Body of pancreas (tissue), 4 donors: ENCODE data around the gene CBL. TPM values are rescaled to one million over a fixed set of nuclear protein-coding genes. Genes with fewer than 3 reads are reported as not detected.

ENCODE experiments used
- ATAC-seq: fragments of 150-250 bp; one replicate; pipeline ENCODE4 v1.9.1; 2016
- DNase-seq, 4 donors: peaks; one replicate each; pipeline ENCODE4 v3.0.0-alpha.2; 2019
- H3K27ac ChIP-seq, 4 donors: fragments of 200-600 bp; sonication (generic); 1 replicate in 3 of 4; 2 replicates in 1 of 4; pipeline versions ENCODE4 v1.5.1 to v1.6.1; 2016 to 2019; ENCODE audit warnings: mild to moderate bottlenecking in 1 of 4, mixed read lengths in 1 of 4, moderate library complexity in 1 of 4
- H3K27me3 ChIP-seq, 2 donors: fragments of 200-600 bp; sonication (generic); one replicate each; pipeline ENCODE4 v1.6.0; 2016; ENCODE audit warnings: mild to moderate bottlenecking in 1 of 2
- H3K36me3 ChIP-seq, 2 donors: fragments of 200-600 bp; sonication (generic); replicated peaks in 1 of 2; 2 replicates each; pipeline ENCODE4 v1.5.1; 2016; ENCODE audit warnings: low read depth in 2 of 2; ENCODE audit not compliant: insufficient read depth in 1 of 2
- H3K4me1 ChIP-seq: fragments of 200-600 bp; sonication (generic); one replicate; pipeline ENCODE4 v1.6.0; 2016
- H3K4me3 ChIP-seq, 2 donors: fragments of 200-600 bp; sonication (generic); 1 replicate in 1 of 2; 2 replicates in 1 of 2; pipeline ENCODE4 v1.5.1; 2016 to 2019
- H3K9me3 ChIP-seq, 3 donors: fragments of 200-600 bp; sonication (generic); 1 replicate in 2 of 3; 2 replicates in 1 of 3; pipeline ENCODE4 v1.5.1; 2016
- POLR2A ChIP-seq, 3 donors: fragments of 450-650 bp; IDR thresholded peaks; one replicate each; pipeline ENCODE4 v1.6.1; 2016; ENCODE audit warnings: antibody characterized with exemption in 3 of 3, mild to moderate bottlenecking in 2 of 3
- WGBS, 2 donors: methylation state at CpG; one replicate each; pipeline ENCODE4 v1.1.5; 2017; 5-methylcytosine and 5-hydroxymethylcytosine counted together
- intact Hi-C: fragments of 100-400 bp; cut with DNase I; formaldehyde crosslinking; loops from one replicate; pipeline ENCODE4 v1.15.1; 2023
- total RNA-seq, 2 donors: library from RNA; depleted of rRNA; stranded (reverse); fragments of >200 nt; gene quantifications; one replicate each; pipeline ENCODE4 v1.1.0, GENCODE V29; 2016
- TF ChIP-seq, protein P1 (sequence below), 7 experiments: fragments of 450-650 bp in 4 of 7; fragments of 200-600 bp in 3 of 7; sonication (generic) in 3 of 7; IDR thresholded peaks; one replicate each; pipeline ENCODE4 v1.5.1; 2016 to 2019; ENCODE audit warnings: antibody characterized with exemption in 7 of 7

The CBL gene
- total RNA-seq, 2 donors from 2014 or later, result 3.0 to 6.5 TPM

DNA sequence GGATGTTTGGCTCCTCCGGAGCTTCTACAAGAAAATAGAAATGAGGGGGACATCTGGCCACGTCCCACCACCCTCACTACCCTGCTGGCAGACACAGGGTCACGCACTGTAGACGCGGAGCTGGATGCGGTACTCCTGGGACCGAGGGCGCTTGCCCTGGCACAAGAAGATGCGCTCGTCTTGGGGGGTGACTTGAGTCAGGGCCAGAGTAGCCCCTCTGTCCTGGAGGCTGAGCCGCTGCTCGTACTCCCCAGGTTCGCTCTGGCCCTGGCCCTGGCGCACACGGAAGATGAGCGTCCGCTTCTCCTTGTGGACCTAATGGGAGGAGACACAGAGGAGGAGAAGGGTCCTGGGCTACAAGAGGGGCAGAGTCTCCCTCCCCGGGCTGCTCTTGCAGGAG lies 108.6 kb downstream of the CBL start:
- whole genome bisulfite sequencing, 2 donors, result 17 to 59% methylated on average over 1 to 18 of the region's 18 CpGs
- peak overlapping the region; percentile 74 to 80 (median 78) for H3K27ac ChIP-seq

DNA sequence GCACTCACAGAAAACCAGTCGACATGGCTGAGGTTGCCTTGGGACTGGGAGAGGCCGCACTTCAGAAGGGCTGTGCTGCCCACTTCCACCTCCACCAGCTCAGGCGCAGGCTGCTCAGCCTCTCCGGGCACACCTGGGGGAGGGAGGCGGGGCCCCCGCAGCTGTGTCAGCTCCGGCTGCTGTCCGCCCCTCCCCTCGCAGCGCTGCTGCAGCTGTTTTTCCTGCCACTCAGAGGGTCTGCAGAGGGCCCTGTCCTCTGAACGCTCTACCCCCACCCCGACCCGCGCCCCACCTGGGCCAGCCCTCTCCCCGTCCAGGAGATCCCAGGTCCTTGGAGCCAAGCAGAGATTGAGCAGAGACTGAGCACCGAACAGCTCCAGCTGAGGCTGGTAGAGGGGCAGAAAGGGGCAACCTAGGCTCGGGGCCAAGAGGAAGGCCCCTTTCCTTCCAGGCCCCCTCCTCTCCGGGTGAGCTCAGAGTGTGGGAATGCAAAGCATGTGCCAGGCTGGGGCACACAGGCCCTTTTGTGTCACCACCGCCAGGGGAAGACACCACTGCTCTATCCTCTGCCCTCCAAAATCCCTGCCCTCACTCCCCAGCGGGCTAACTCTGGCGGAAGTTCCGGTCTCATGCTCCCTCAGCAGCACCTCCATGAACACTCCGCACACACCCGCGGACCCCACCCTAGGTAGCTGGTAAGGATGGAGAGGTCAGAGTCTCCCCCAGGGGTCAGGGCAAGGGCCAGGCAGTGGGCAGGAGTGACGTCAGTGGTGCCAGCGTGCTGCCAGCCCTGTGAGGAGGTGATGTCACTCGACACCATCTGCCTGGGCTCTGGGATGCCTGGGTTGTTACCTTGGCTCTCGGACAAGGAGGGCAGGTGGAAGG lies 109.2 kb downstream of the CBL start:
- peak; percentile 71 for ATAC-seq
- peaks cover 38% of the 10 kb centered on the region for H3K4me1 ChIP-seq
- H3K27ac ChIP-seq, result peak overlapping the region; percentile 74 to 80 (median 78)

More for the DNA sequence above, 108.6 kb downstream of the CBL start:
- Histone ChIP-seq H3K4me3 (no peak overlapping the region), H3K4me1 (peaks cover 38% of the 10 kb centered on the region), H3K9me3 (no peaks in the 10 kb centered on the region), H3K36me3 (no peaks in the 10 kb centered on the region), H3K27me3 (peaks cover 0 to 7% of the 10 kb centered on the region in 2 donors)
- DNase-seq (no peak), ATAC-seq (no peak)
- no peak for TF ChIP-seq POLR2A (IDR thresholded peaks at IDR 0.05)
- TF ChIP-seq, protein P1, sequence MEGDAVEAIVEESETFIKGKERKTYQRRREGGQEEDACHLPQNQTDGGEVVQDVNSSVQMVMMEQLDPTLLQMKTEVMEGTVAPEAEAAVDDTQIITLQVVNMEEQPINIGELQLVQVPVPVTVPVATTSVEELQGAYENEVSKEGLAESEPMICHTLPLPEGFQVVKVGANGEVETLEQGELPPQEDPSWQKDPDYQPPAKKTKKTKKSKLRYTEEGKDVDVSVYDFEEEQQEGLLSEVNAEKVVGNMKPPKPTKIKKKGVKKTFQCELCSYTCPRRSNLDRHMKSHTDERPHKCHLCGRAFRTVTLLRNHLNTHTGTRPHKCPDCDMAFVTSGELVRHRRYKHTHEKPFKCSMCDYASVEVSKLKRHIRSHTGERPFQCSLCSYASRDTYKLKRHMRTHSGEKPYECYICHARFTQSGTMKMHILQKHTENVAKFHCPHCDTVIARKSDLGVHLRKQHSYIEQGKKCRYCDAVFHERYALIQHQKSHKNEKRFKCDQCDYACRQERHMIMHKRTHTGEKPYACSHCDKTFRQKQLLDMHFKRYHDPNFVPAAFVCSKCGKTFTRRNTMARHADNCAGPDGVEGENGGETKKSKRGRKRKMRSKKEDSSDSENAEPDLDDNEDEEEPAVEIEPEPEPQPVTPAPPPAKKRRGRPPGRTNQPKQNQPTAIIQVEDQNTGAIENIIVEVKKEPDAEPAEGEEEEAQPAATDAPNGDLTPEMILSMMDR (IDR thresholded peaks at IDR 0.05), result no peak
- intact Hi-C loops, result no loop called here

DNA sequence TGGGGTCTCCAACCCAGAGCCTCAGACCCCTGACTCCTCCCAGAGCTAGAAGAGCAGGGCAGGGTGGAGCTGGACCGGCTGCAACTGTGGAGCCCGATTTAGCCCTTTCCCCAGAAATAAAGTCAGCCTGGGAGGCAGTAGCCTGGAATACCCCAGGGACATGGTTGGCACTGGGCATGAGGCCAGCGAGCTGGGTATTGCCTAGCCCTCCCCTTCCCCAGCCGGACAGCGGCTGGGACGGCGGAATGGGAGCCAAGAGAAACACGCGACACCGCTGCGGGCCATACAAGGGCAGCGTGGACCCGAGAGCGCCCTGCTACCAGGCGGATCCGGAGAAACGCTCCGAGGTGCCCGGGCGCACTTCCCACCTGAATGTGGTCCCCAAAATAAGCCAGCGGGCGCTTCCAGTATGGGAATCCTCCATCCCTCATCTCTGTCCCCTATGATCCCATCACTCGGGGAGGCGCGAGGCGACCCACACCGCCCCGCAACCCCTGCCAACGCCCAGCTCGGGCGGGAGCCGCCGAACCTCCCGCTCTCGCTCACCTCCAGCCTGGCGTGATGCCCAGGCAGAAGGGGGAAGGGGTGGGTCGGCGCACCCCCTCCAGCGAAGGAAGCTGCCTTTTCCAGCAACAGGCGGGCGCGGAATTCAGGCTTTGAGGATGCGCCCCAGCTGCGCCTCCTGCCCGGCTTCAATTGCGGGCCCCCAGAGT lies 110.0 kb downstream of the CBL start:
- ATAC-seq (peak; percentile 25), DNase-seq (peak; percentile 53 to 69 (median 62))
- H3K4me1 ChIP-seq, result peaks cover 45% of the 10 kb centered on the region
- no peak overlapping the region for H3K4me3 ChIP-seq
- H3K36me3 ChIP-seq, result no peaks in the 10 kb centered on the region
- H3K9me3 ChIP-seq, result no peaks in the 10 kb centered on the region
- H3K27ac ChIP-seq, result peak overlapping the region; percentile 74 to 80 (median 78)
- WGBS, 2 donors, result 2% methylated on average over 45 of the region's 46 CpGs; no CpG with 5 or more reads in 1 of the 2 donors
- intact Hi-C loops, result no loop called here
- no peak for TF ChIP-seq POLR2A (IDR thresholded peaks at IDR 0.05)
- TF ChIP-seq, protein P1 (IDR thresholded peaks at IDR 0.05), result no peak
- peaks cover 0 to 7% of the 10 kb centered on the region in 2 donors for H3K27me3 ChIP-seq

More for the DNA sequence above, 109.2 kb downstream of the CBL start:
- H3K27me3 ChIP-seq, result peaks cover 0 to 7% of the 10 kb centered on the region in 2 donors
- no peaks in the 10 kb centered on the region for H3K36me3 ChIP-seq
- no peak overlapping the region for H3K4me3 ChIP-seq
- 4 to 10% methylated on average over 9 to 29 of the region's 29 CpGs for WGBS, 2 donors
- H3K9me3 ChIP-seq, result no peaks in the 10 kb centered on the region
- TF ChIP-seq, protein P1 (IDR thresholded peaks at IDR 0.05), result peak in 4 of 7 experiments; percentile 43 to 50 (median 46)
- peak; percentile 44 to 74 (median 64) for TF ChIP-seq POLR2A (IDR thresholded peaks at IDR 0.05)
- intact Hi-C loops, result no loop called here
- DNase-seq, result peak; percentile 56 to 77 (median 61)

DNA sequence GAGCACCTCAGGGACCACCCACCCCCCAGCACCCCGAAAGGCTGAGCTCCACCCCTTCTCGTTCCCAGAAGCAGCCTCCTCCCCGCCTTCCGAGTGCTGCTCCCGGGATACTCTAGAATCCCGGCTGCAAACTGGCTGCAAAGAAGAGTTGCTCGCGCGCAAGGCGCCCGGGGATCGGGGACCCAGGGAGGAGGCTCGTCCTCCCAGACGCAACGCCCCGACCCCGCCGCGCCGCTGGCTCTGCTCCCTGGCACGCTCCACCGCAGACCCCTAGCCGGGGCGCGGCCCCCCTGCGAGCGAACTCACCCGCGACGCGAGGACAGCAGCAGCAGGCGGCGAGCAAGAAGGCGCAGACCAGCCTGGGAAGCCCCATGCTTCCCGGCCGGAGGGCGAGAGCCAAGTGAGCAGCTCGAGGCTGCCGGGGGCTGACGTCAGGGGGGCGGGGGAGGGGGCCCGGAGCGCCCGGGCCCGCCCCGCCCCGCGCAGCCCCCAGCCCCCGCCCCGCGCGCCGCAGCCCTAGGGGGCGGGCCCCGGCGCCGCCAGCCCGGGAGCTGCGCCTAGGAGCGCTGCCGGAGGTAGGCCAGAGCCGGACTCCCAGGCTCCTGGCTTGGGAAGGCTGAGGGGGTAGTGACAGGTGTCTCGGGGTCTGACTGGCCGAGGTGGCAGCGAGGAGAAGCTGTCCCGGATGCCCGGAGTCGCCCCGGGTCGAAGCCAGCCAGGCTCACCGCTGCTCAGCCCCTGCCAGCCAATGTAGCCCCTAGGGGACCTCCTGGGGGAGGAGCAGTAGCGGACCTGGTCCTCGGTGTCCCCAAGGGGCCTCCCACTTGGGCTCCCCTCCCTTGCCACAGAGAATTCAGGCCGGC lies 110.8 kb downstream of the CBL start, which contains the start of gene MCAM:
TSS of gene MCAM (minus strand) at position 402 of the 863 bp plus-strand sequence. CDS start at position 373, 29 bp downstream.
- 5% methylated on average over 58 of the region's 74 CpGs; no CpG with 5 or more reads in 1 of the 2 donors for WGBS, 2 donors
- peak in 3 of 4 donors; percentile 11 to 44 (median 41) for DNase-seq
- H3K4me1 ChIP-seq, result peaks cover 53% of the 10 kb centered on the region

More for the DNA sequence above, 110.8 kb downstream of the CBL start, which contains the start of gene MCAM:
- intact Hi-C loops, result no loop called here
- no peaks in the 10 kb centered on the region for H3K36me3 ChIP-seq
- peak; percentile 40 to 60 (median 50) for TF ChIP-seq POLR2A (IDR thresholded peaks at IDR 0.05)
- TF ChIP-seq, protein P1 (IDR thresholded peaks at IDR 0.05), result no peak
- no peaks in the 10 kb centered on the region for H3K9me3 ChIP-seq
- peak within 1 kb of the TSS in 1 of 2 donors; percentile 41 for H3K4me3 ChIP-seq
- H3K27ac ChIP-seq, result peak within 1 kb of the TSS; percentile 74 to 80 (median 78)
- peaks cover 0 to 7% of the 10 kb centered on the region in 2 donors for H3K27me3 ChIP-seq
- ATAC-seq, result peak; percentile 23
